Measurements from ENCODE around the gene ZBED3. TPM values are rescaled to one million over a fixed set of nuclear protein-coding genes. Genes with fewer than 3 reads are reported as not detected.

Gene ZBED3
- total RNA-seq, 1 experiment from 2014 or later = 7.8 TPM

GRCh38 chr5:77022511-77023417, 64.3 kb downstream of the ZBED3 start:
- Histone ChIP-seq H3K56ac (ENCODE audit: insufficient read length, low read depth, low read length) (no peak overlapping the region), H2BK120ac (ENCODE audit: low read depth, low read length, poor library complexity, severe bottlenecking) (no peak overlapping the region), H3K4me1 (ENCODE audit: insufficient read depth, low read length) (no peaks in the 10 kb centered on the region), H4K5ac (ENCODE audit: insufficient read length, low read depth, low read length) (no peak overlapping the region), H3T11ph (ENCODE audit: low read length) (no peak overlapping the region), H2BK20ac (ENCODE audit: low read depth, low read length, poor library complexity, severe bottlenecking) (no peak overlapping the region), H3K4ac (ENCODE audit: low read depth, low read length) (no peak overlapping the region), H4K20me1 (ENCODE audit: control insufficient read depth, insufficient read depth, insufficient read length) (no peaks in the 10 kb centered on the region), H3K14ac (ENCODE audit: insufficient read depth, low read length) (no peak overlapping the region), H4K91ac (ENCODE audit: insufficient read length, low read depth, low read length) (no peak overlapping the region), H3K79me2 (ENCODE audit: insufficient read depth, low read length) (no peaks in the 10 kb centered on the region), H3K9me3 (ENCODE audit: control insufficient read depth, low read depth, low read length) (no peaks in the 10 kb centered on the region), H3K27me3 (ENCODE audit: insufficient read depth, low read length) (no peaks in the 10 kb centered on the region), H2AK5ac (ENCODE audit: insufficient read length, low read length) (no peak overlapping the region), H3K27ac (ENCODE audit: insufficient read length, low read depth, low read length) (no peak overlapping the region), H3K9ac (ENCODE audit: extremely low read depth, insufficient read length, low read length) (no peak overlapping the region), H3K4me2 (ENCODE audit: insufficient read depth, insufficient read length, low read length) (no peak overlapping the region), H3K18ac (ENCODE audit: insufficient read length, low read depth, low read length) (no peak overlapping the region), H2AFZ (ENCODE audit: low read length) (no peak overlapping the region), H4K8ac (replicated peaks; ENCODE audit: insufficient read length, low read depth, low read length) (no peak overlapping the region), H2BK15ac (ENCODE audit: low read depth, low read length) (no peak overlapping the region), H2BK5ac (ENCODE audit: insufficient read length, low read length) (no peak overlapping the region), H2BK12ac (ENCODE audit: insufficient read length, low read depth, low read length) (no peak overlapping the region), H3K23ac (ENCODE audit: insufficient read length, low read depth, low read length) (no peak overlapping the region), H3K23me2 (ENCODE audit: insufficient read length, low read depth, low read length, poor library complexity, severe bottlenecking) (no peaks in the 10 kb centered on the region), H3K79me1 (ENCODE audit: insufficient read depth, low read depth, low read length, poor library complexity, severe bottlenecking) (no peaks in the 10 kb centered on the region)
- Mint-ChIP-seq H3K27ac (no peak overlapping the region), H3K4me3 (no peak overlapping the region), H3K36me3 (ENCODE audit: insufficient read depth in 1 of 3, low read depth in 3 of 3) (no peaks in the 10 kb centered on the region), H3K9me3 (peaks cover 3 to 6% of the 10 kb centered on the region in 2 experiments; a peak in 4 of 5 replicates), H3K27me3 (ENCODE audit: low read depth) (peaks cover 28% of the 10 kb centered on the region), H3K4me1 (no peaks in the 10 kb centered on the region)
- TF ChIP-seq CTCF (conservative IDR thresholded peaks at IDR 0.05) = no peak
- no CpG with 5 or more reads among the region's 7 CpGs for WGBS (ENCODE audit: extremely low coverage, insufficient read length, low lambda C conversion rate)
- DNase-seq = no peak

Other genes with a start within 250 kb of the ZBED3 start
- gene S100Z, start 237.3 kb downstream of the ZBED3 start, total RNA-seq (2021) = not detected in 2 replicates
- not detected in 2 replicates for gene CRHBP, start 134.2 kb downstream of the ZBED3 start, total RNA-seq (2021)
- 13.6 and 14.8 TPM in 2 replicates for gene AGGF1, start 56.9 kb downstream of the ZBED3 start, total RNA-seq (2021)
- gene PDE8B, start 123.4 kb upstream of the ZBED3 start, total RNA-seq (2021) = 0.07 TPM in 1 of 2 replicates, not detected in the other